Muscle layer of duodenum (tissue), 2 donors: ENCODE results near the gene MORN1.
A peak's percentile ranks its signal among the peaks of the same experiment; 100 is the strongest.

Experiments
- H3K27ac ChIP-seq: one replicate; pipeline ENCODE4 v1.7.0; 2013; ENCODE audit warnings: mild to moderate bottlenecking, low read length
- H3K27me3 ChIP-seq: one replicate; pipeline ENCODE4 v1.7.0; 2013; ENCODE audit warnings: low read depth, mild to moderate bottlenecking, control low read depth, low read length
- H3K36me3 ChIP-seq, 2 donors: one replicate each; pipeline ENCODE4 v1.7.0; 2013; ENCODE audit warnings: low read length in 2 of 2, control low read depth in 1 of 2, mild to moderate bottlenecking in 1 of 2; ENCODE audit not compliant: insufficient read depth in 2 of 2, control insufficient read depth in 1 of 2
- H3K4me1 ChIP-seq, 2 donors: one replicate each; pipeline ENCODE4 v1.7.0; 2013; ENCODE audit warnings: low read length in 2 of 2, mild to moderate bottlenecking in 2 of 2, control low read depth in 1 of 2, moderate library complexity in 1 of 2; ENCODE audit not compliant: insufficient read depth in 2 of 2, control insufficient read depth in 1 of 2
- H3K4me3 ChIP-seq, 2 donors: one replicate each; pipeline ENCODE4 v1.7.0; 2013; ENCODE audit warnings: low read length in 2 of 2, low read depth in 1 of 2, mild to moderate bottlenecking in 1 of 2
- H3K9me3 ChIP-seq, 2 donors: one replicate each; pipeline ENCODE4 v1.7.0; 2013; ENCODE audit warnings: low read length in 2 of 2, control low read depth in 1 of 2, mild to moderate bottlenecking in 1 of 2; ENCODE audit not compliant: control insufficient read depth in 1 of 2
- donor health status: healthy.

Gene MORN1

DNA sequence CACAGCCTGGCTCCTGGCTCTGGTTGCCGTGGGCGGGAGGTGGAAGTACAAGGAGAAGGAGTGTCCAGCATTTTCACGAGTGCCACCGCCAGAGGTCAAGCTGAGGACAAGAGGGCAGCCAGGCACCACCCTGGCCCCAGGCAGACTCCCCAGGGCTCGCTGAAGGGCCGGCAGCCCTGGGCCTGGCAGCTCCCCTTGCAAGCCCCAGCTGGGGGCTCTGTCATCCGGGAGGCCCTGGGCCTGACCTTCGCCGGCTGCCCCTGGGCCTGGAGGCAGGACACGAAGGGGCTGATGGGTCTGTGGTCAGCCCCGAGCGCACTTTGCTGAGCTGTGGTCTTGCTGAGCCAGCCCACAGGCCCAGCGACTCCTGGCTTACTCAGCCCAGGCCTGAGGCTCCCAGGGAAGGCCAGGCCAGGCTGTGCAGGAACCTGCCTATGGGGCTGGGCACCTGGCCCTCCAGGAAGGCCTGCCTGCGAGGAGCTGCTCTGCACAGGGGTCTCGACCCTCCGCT lies 74.8 kb downstream of the MORN1 start:
- no peaks in the 10 kb centered on the region for H3K9me3 ChIP-seq
- H3K4me3 ChIP-seq, result no peak overlapping the region
- H3K4me1 ChIP-seq, result peaks cover 0 to 57% of the 10 kb centered on the region in 2 donors
- no peak overlapping the region for H3K27ac ChIP-seq
- H3K27me3 ChIP-seq, result no peaks in the 10 kb centered on the region
- H3K36me3 ChIP-seq, result no peaks in the 10 kb centered on the region

DNA sequence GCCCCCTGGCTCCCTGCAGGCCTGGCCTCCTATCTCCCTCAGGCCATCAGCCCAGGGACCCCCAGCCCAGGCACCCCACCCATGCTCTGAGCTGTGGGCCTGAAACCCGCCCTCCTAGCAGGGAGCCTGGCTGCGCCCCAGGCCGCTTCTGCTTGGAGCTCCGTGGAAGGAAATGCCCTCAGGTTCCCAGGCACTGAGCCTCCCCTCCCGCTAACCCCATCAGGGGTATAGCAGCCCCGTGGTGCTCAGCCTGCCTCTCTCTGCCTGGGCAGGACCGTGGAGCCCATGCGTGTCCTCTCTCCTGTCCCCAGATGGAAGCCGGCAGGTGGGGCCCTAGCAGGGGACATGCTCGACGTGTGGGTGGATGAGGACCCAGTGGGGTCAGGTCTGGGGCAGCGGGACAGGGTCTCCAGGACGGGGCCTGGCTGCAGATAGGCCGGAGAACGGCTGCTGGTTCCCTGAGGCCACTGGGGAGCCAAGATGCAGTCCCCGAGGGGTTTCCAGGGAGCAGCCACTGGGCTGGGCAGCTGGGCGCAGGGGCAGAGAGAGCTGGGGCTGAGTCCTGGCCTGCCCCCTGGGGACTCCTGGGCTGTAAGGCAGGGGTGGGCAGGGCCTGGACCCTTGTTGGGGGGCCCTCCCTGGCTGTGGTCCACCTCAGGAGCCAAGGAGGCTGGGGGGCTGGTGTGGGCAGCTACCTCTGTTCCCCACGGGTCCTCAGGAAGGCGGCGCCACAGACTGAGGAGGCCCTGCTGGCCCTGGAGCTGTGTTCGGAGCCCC lies 75.5 kb downstream of the MORN1 start:
- Histone ChIP-seq H3K27ac (no peak overlapping the region), H3K27me3 (no peaks in the 10 kb centered on the region), H3K4me3 (no peak overlapping the region), H3K4me1 (peaks cover 0 to 57% of the 10 kb centered on the region in 2 donors), H3K9me3 (no peaks in the 10 kb centered on the region), H3K36me3 (no peaks in the 10 kb centered on the region)

DNA sequence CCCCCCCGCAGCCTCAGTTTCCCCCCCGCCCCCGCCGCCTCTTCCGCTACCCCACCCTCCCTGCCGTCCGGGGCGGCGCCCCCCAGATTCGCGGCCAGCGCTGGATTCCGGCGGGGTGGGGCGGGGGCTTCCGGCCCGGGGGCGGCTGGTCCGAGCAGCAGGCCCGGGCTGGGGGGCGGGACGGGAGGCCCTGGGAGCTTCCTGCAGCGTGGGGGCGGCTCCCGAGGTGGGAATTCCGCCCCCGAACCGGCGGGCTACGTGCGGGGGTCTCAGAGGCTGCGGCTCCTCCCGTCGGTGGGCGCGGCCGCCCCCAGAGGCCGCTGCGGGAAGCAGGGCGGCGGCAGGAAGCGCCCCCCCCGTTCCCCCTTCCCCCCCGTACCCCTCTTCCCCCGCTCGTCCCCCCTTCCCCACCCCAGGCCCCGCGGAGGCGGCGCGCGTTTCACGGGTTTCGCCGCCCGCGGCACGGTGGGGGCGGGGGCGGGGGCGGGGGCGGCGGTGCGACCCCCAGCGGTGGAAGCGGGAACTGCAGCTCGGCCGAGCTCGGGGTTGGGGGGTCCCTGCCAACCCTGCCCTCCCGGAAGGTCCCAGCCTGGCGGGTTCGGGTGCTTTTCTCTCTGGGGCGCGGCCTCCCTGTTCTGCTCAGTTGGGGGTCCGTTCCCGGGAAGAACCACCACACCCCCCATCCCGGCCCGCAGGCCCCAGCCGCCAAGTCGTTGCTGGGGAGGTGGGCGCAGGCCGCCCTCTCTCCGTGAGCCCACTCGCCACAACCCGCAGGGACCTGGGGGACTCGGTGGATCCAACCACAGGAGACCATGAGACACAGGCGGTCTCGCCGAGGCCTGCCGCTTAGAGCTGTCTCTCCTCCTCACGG lies 76.3 kb downstream of the MORN1 start:
- Histone ChIP-seq H3K27ac (no peak overlapping the region), H3K36me3 (no peaks in the 10 kb centered on the region), H3K9me3 (no peaks in the 10 kb centered on the region), H3K4me1 (peaks cover 0 to 57% of the 10 kb centered on the region in 2 donors), H3K4me3 (peak overlapping the region in 1 of 2 donors; percentile 48), H3K27me3 (no peaks in the 10 kb centered on the region)

DNA sequence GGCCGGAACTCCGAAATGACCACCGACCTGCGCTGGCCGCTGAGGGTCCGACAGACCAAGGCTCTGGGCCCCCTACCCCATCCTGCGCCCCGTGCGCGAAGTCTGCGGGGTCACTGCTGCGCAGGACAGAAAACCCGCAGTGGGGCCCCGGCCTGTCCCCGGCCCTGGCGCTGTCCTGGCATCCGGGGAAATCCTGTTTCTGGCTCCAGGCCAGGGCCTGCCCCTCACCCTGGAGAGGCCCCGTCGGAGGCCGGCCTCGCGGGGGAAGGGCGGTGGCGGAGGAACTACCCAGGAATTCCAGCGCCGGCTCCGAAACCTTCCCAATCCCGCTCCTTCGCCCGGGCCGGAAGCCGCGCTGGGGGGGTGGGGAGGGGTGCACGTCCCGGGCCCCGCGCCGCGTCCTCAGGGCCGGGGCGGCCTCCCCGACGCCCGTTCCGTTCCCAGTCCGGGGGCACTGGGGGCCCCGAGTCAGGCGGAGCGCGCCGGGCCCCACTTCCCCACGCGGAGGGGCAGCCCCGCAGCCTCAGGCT lies 77.0 kb downstream of the MORN1 start:
- H3K4me3 ChIP-seq, result peak overlapping the region in 1 of 2 donors; percentile 48
- peaks cover 0 to 53% of the 10 kb centered on the region in 2 donors for H3K4me1 ChIP-seq
- no peaks in the 10 kb centered on the region for H3K36me3 ChIP-seq
- no peak overlapping the region for H3K27ac ChIP-seq
- no peaks in the 10 kb centered on the region for H3K27me3 ChIP-seq
- H3K9me3 ChIP-seq, result no peaks in the 10 kb centered on the region

DNA sequence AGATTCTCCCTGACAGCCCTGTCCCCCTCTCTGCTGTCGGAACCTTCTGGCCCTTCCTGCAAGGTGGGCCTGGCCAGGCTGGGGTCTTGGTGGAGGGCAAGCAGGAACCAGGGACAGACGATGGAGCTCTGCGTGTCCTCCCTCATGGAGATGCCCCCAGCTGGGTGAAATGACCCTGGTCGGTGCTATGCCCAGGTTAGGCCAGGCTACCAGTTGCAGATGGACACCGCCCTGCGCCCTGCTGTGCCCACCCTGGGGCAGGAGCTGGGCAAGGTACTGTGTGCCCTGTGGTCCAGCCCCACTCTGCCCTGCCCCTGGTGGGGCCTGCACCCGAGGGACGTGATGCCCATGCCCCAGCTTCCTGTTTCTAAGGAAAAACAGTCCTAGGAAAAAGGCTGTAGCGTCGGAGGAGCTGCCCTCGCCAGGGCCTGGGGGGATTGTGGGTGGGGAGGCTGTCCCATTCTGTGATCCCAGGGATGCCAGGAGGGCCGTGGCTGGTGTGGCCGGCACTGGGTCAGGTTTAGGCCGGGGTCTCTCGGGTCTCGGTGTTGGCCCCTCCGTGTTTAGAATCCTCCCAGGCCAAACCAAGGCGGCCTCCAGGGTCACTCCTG lies 77.6 kb downstream of the MORN1 start:
- peaks cover 0 to 3% of the 10 kb centered on the region in 2 donors for H3K36me3 ChIP-seq
- H3K4me3 ChIP-seq, result peak overlapping the region in 1 of 2 donors; percentile 48
- no peak overlapping the region for H3K27ac ChIP-seq
- H3K4me1 ChIP-seq, result peaks cover 0 to 50% of the 10 kb centered on the region in 2 donors
- H3K9me3 ChIP-seq, result no peaks in the 10 kb centered on the region
- no peaks in the 10 kb centered on the region for H3K27me3 ChIP-seq

DNA sequence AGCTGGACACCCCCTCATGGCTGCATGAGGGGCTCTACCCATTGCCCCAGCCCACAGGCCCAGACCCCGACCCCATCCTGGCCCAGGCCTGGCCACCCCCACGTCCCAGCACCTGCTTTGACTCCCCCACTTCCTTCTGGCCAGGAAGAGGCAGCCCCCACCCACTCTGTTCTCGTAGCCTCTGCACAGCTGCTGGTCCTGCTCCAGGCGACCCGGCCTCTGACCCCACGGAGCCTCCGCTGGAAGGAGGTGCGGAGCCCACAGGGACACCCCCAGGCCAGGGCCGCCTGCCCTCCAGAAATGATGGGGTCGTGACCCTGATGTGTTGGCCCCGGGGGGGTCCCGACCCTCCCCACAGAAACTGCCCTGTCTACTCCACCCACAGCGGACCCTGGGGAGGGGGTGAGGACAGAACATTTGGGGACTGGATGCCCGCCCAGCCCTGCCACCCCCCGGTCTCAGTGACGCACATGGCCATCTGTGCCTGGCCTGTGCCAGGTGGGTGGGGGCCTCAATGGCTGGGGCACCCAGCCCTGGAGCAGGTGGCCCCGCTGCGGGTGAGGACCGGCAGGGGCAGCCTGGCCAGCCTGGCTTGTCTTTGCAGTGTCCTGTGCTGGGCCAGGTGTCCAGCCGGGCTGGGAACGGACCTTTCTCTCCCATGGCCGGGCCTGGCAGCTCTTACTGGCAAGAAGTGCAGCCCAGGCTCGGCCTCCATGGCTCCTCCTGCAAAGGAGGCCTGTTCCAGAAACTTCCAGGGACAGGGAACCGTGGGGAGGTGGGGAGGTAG lies 78.6 kb downstream of the MORN1 start:
- Histone ChIP-seq H3K4me3 (no peak overlapping the region), H3K4me1 (peaks cover 0 to 50% of the 10 kb centered on the region in 2 donors), H3K36me3 (peaks cover 9 to 14% of the 10 kb centered on the region in 2 donors), H3K27me3 (no peaks in the 10 kb centered on the region), H3K27ac (no peak overlapping the region), H3K9me3 (no peaks in the 10 kb centered on the region)

DNA sequence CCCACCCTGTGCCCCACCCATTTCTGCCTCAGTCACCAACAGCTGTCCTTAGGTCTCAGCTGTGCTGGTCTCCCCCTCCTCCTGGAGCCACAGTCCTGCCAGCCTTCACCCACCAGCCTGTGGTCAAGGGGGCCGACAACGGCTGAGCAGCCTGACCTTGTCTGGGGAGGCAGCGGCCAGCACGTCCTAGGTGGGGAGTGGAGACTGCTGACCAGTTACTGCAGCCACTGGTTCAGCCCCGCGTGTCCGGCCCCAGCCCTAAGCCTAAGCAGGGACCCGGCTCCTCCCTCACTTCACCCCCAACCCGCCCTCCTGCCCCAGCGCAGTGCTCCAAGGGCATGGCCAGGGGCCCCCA lies 79.2 kb downstream of the MORN1 start:
- Histone ChIP-seq H3K27ac (no peak overlapping the region), H3K9me3 (no peaks in the 10 kb centered on the region), H3K4me1 (peaks cover 0 to 50% of the 10 kb centered on the region in 2 donors), H3K27me3 (no peaks in the 10 kb centered on the region), H3K4me3 (no peak overlapping the region), H3K36me3 (peaks cover 15 to 20% of the 10 kb centered on the region in 2 donors)

DNA sequence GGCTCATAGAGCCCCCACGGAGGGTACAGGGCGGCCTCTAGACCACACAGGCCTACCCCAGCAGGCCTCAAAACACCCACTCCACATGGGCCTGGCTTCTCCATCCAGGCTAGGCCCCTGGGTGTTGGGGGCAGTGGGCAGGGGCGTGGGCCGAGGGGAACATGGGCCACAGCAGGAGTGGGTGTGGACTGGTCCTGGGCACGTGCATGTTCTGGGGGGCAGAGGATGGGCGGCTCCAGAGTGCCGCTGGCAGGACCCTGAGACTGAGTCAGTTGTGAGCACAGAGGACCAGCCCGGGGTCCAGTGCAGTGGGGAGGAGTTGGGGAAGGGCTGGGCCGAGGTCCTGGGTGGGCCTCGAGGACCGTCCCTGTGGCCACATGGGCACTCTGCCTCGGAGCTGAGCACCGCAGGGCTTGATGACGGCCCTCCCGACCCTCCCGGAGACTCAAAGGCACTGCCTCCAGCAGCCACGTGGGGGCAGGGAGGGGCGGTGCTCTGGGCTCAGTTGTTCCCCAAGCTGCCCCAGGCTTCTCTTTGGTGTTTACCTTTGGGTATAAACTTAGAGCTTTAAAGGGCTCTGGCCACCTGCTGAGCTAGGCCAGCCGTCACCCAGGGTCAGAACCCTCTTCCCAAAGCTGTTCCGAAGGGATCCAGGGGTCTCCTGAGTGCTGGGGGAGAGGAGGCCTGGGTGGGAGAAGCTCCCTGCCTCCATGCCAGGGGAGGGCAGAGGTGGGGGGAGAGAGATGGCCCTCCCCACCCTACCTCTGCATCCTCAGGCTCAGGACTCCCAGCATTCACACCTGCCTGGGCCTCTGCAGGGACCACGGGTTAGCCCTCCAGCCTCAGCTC lies 79.9 kb downstream of the MORN1 start:
- Histone ChIP-seq H3K27ac (no peak overlapping the region), H3K9me3 (no peaks in the 10 kb centered on the region), H3K27me3 (no peaks in the 10 kb centered on the region), H3K4me3 (no peak overlapping the region), H3K36me3 (peaks cover 15 to 27% of the 10 kb centered on the region in 2 donors), H3K4me1 (peaks cover 0 to 50% of the 10 kb centered on the region in 2 donors)

DNA sequence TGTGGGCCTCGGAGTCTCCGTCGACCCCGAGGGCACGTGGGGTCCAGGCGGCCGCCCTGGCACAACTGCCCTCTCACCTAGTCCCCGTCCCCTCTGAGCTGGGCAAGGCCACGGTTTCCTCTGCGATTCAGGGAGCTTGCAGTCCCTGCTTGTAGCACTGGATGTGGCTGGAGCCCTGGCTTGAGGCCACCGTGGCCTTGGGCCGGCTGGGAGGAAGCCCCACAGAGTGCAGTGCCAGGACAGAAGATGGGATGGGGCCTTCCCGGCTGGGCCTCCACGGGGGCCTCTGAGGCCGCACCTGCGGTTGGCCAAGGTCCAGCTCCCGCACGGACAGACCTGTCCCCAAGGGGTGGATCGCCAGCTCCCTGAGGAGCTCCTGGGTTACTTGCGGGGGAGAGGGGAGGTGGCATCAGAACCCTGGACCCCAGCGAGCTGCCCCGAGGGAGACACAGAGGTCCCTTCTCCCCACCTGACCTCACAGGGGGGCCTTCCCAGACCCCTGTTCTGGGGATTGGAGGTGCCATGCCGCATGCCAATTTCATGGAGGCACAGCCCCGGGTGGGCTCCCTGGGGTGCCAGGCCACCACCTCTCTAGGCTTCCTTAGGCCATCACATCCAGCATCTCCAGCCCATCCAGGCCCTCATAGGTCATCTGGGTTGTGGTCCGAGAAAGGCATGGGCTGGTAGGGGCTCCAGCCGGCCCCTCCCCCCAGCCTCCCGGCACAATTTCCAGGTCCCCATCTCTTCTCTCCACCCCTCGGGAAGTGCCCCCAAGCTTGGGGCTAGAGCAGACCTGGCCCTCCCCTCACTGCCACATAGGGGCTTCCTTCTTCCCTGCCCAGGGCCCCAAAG lies 80.8 kb downstream of the MORN1 start:
- Histone ChIP-seq H3K27me3 (no peaks in the 10 kb centered on the region), H3K4me3 (no peak overlapping the region), H3K9me3 (no peaks in the 10 kb centered on the region), H3K36me3 (peaks cover 15 to 34% of the 10 kb centered on the region in 2 donors), H3K27ac (no peak overlapping the region), H3K4me1 (peaks cover 0 to 53% of the 10 kb centered on the region in 2 donors)
